Measurements from ENCODE around the gene GUCY2F.

DNA sequence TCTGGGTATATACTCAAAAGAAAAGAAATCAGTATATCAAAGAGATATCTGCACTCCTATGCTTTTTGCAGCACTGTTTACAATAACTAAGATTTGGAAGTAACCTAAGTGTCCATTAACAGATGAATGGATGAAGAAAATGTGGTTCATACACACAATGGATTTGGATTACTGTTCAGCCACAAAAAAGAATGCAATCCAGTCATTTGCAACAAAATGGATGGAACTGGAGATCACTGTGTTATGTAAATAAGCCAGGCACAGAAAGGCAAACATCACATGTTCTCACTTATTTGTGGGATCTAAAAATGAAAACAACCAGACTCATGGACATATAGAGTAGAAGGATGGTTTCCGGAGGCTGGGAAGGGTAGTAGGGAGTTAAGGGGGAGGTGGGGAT lies 37.1 kb upstream of the GUCY2F start:
- TF ChIP-seq, protein P1, sequence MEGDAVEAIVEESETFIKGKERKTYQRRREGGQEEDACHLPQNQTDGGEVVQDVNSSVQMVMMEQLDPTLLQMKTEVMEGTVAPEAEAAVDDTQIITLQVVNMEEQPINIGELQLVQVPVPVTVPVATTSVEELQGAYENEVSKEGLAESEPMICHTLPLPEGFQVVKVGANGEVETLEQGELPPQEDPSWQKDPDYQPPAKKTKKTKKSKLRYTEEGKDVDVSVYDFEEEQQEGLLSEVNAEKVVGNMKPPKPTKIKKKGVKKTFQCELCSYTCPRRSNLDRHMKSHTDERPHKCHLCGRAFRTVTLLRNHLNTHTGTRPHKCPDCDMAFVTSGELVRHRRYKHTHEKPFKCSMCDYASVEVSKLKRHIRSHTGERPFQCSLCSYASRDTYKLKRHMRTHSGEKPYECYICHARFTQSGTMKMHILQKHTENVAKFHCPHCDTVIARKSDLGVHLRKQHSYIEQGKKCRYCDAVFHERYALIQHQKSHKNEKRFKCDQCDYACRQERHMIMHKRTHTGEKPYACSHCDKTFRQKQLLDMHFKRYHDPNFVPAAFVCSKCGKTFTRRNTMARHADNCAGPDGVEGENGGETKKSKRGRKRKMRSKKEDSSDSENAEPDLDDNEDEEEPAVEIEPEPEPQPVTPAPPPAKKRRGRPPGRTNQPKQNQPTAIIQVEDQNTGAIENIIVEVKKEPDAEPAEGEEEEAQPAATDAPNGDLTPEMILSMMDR (IDR thresholded peaks at IDR 0.05; ENCODE audit: low read depth, low read length, poor library complexity, severe bottlenecking): no peak
- TF ChIP-seq EZH2phosphoT487 (IDR thresholded peaks at IDR 0.05; ENCODE audit: borderline replicate concordance, low read length): no peak

All from DOHH2 (cell line).